Lower leg skin (tissue), 3 donors: ENCODE results near the gene CRTAP.

Experiments used
- POLR2A ChIP-seq, 2 donors: fragments of 450-650 bp; IDR thresholded peaks; one replicate each; pipeline ENCODE4 v1.6.1; 2016 to 2017; ENCODE audit warnings: antibody characterized with exemption in 2 of 2, mild to moderate bottlenecking in 1 of 2, moderate library complexity in 1 of 2
- TF ChIP-seq, protein P1 (sequence below), 3 donors: fragments of 450-650 bp; IDR thresholded peaks; one replicate each; pipeline ENCODE4 v1.5.1; 2016; ENCODE audit warnings: antibody characterized with exemption in 3 of 3, mild to moderate bottlenecking in 3 of 3, moderate library complexity in 2 of 3

DNA sequence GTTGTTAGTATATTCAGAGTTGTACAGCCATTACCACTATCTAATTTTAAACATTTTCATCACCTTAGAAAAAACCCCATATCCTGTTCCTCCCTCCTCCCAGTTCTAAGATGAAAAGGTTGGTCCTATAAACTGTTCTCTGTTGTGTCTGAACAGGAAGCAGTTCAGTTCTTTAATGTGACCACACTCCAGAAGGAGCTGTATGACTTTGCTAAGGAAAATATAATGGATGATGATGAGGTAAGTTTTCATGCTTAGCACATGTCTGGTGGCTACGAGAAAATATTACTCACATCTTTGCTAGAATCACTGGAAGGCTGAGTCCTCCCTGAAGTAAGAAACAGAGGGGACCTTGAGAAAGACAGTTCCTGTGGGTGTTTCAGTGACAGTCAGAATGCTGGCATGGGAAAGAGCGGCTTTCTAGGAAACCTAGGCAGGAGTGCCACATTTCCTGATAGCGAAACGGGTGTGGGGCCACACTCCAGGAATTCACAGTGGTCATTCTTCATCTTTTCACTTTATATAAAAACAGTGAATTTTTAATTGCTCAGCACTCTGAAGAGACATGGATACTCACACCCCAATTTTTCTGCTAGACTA is 20.3 kb downstream of the CRTAP start:
- TF ChIP-seq, protein P1, sequence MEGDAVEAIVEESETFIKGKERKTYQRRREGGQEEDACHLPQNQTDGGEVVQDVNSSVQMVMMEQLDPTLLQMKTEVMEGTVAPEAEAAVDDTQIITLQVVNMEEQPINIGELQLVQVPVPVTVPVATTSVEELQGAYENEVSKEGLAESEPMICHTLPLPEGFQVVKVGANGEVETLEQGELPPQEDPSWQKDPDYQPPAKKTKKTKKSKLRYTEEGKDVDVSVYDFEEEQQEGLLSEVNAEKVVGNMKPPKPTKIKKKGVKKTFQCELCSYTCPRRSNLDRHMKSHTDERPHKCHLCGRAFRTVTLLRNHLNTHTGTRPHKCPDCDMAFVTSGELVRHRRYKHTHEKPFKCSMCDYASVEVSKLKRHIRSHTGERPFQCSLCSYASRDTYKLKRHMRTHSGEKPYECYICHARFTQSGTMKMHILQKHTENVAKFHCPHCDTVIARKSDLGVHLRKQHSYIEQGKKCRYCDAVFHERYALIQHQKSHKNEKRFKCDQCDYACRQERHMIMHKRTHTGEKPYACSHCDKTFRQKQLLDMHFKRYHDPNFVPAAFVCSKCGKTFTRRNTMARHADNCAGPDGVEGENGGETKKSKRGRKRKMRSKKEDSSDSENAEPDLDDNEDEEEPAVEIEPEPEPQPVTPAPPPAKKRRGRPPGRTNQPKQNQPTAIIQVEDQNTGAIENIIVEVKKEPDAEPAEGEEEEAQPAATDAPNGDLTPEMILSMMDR (IDR thresholded peaks at IDR 0.05) = no peak
- no peak for TF ChIP-seq POLR2A (IDR thresholded peaks at IDR 0.05)
